HepG2 (cell line): ENCODE data around the gene KCNQ1OT1. TPM values are rescaled to one million over a fixed set of nuclear protein-coding genes. Genes with fewer than 3 reads are reported as not detected.

Experiments
- AGO1 ChIP-seq: fragments of 200-400 bp; formaldehyde crosslinking; IDR thresholded peaks from 2 replicates; pipeline ENCODE4 v1.6.1; 2017; ENCODE audit warnings: mild to moderate bottlenecking, low read depth, low read length, moderate library complexity; ENCODE audit not compliant: poor library complexity, severe bottlenecking
- ATAD3A ChIP-seq: sonication (generic); formaldehyde crosslinking; IDR thresholded peaks from 2 replicates; pipeline ENCODE4 v1.4.0; 2020; ENCODE audit warnings: missing genetic modification reagents
- ELF1 ChIP-seq: sonication (generic); formaldehyde crosslinking; IDR thresholded peaks from 2 replicates; pipeline ENCODE4 v1.4.0; 2020; ENCODE audit warnings: missing genetic modification reagents
- FOXJ3 ChIP-seq: sonication (generic); formaldehyde crosslinking; IDR thresholded peaks from 2 replicates; pipeline ENCODE4 v1.4.0; 2020; ENCODE audit warnings: missing genetic modification reagents, mild to moderate bottlenecking, borderline replicate concordance
- FOXM1 ChIP-seq: sonication (generic); formaldehyde crosslinking; IDR thresholded peaks from 2 replicates; pipeline ENCODE4 v1.5.0; 2020; ENCODE audit warnings: missing genetic modification reagents
- HBP1 ChIP-seq: IDR thresholded peaks from 2 replicates; pipeline ENCODE4 v1.6.1; 2016; ENCODE audit warnings: low read depth, control low read depth
- HMG20A ChIP-seq: IDR thresholded peaks from 2 replicates; pipeline ENCODE4 v1.6.1; 2016; ENCODE audit warnings: borderline replicate concordance
- POLR2AphosphoS2 ChIP-seq: IDR thresholded peaks from 2 replicates; pipeline ENCODE4 v1.6.1; 2011; ENCODE audit warnings: low read depth, low read length, improper control_type of control experiment
- RELA ChIP-seq: sonication (generic); formaldehyde crosslinking; IDR thresholded peaks from 2 replicates; pipeline ENCODE4 v1.4.0; 2020; ENCODE audit warnings: missing genetic modification reagents
- TEAD2 ChIP-seq: sonication (generic); formaldehyde crosslinking; IDR thresholded peaks from 2 replicates; pipeline ENCODE4 v1.9.0; 2021; ENCODE audit warnings: missing genetic modification reagents
- TRIM24 ChIP-seq: sonication (generic); formaldehyde crosslinking; IDR thresholded peaks from 2 replicates; pipeline ENCODE4 v1.8.0; 2022; ENCODE audit warnings: mild to moderate bottlenecking, missing genetic modification reagents
- ZFP82 ChIP-seq: sonication (generic); formaldehyde crosslinking; IDR thresholded peaks from 2 replicates; pipeline ENCODE4 v1.5.1; 2020; ENCODE audit warnings: mild to moderate bottlenecking, missing genetic modification reagents, borderline replicate concordance
- ZFP90 ChIP-seq: sonication (generic); formaldehyde crosslinking; IDR thresholded peaks from 2 replicates; pipeline ENCODE4 v1.8.0; 2022; ENCODE audit warnings: missing genetic modification reagents, mild to moderate bottlenecking, inconsistent platforms, borderline replicate concordance
- ZFX ChIP-seq: sonication (generic); formaldehyde crosslinking; IDR thresholded peaks from 2 replicates; pipeline ENCODE4 v1.4.0; 2020; ENCODE audit warnings: mild to moderate bottlenecking, low read depth, missing genetic modification reagents, moderate library complexity
- ZKSCAN1 ChIP-seq: fragments of 150-350 bp; IDR thresholded peaks from 2 replicates; pipeline ENCODE4 v1.6.1; 2014; ENCODE audit warnings: low read length
- ZNF160 ChIP-seq: sonication (generic); formaldehyde crosslinking; IDR thresholded peaks from 2 replicates; pipeline ENCODE4 v1.8.0; 2022; ENCODE audit warnings: mild to moderate bottlenecking, inconsistent platforms, missing genetic modification reagents
- ZNF543 ChIP-seq: sonication (generic); formaldehyde crosslinking; IDR thresholded peaks from 2 replicates; pipeline ENCODE4 v1.4.0; 2020; ENCODE audit warnings: mild to moderate bottlenecking, missing genetic modification reagents
- ZNF790 ChIP-seq: sonication (generic); formaldehyde crosslinking; IDR thresholded peaks from 2 replicates; pipeline ENCODE4 v1.8.0; 2022; ENCODE audit warnings: missing genetic modification reagents, mild to moderate bottlenecking, borderline replicate concordance
- polyA plus RNA-seq, 8 experiments: library from polyadenylated mRNA; depleted of rRNA in 3 of 8; stranded (reverse) in 7 of 8; unstranded in 1 of 8; fragments of >200 nt; fragmentation: Illumina TruSeq in 4 of 8; extraction: Trizol in 4 of 8; gene quantifications; 2 replicates each; pipeline versions ENCODE4 v1.2.1 to v1.2.3, GENCODE V29; 2011 to 2016; ENCODE audit warnings: low read depth in 4 of 8, missing spikeins in 1 of 8, mixed read lengths in 1 of 8; ENCODE audit not compliant: insufficient read depth in 1 of 8
- total RNA-seq, 5 experiments: library from RNA; depleted of rRNA; stranded (reverse); fragments of >200 nt; fragmentation: Illumina TruSeq; extraction: Trizol; gene quantifications; 2 replicates each; pipeline ENCODE4 v1.2.3, GENCODE V29; 2016; ENCODE audit warnings: low read depth in 1 of 5
- TF ChIP-seq, protein P1 (sequence below): sonication (generic); formaldehyde crosslinking; IDR thresholded peaks from 2 replicates; pipeline ENCODE4 v1.5.1; 2020; ENCODE audit warnings: missing genetic modification reagents, mild to moderate bottlenecking, borderline replicate concordance

KCNQ1OT1 gene
- total and polyA plus RNA-seq, 2 of the 13 experiments (the other 11 are each of a cell fraction or from before 2014, with no cell fraction given), result 1.3 to 18.9 TPM

GRCh38 chr11:2699531-2700414 is at the start of gene KCNQ1OT1 (continued):
- TF ChIP-seq POLR2AphosphoS2 (peak; percentile 86; the same call in 1 of the 2 replicates), ZKSCAN1 (no peak), RELA (peak; percentile 80; the same call in 1 of the 2 replicates), ZFX (peak; percentile 85; the same call in 1 of the 2 replicates), AGO1 (no peak), ZFP90 (CRISPR knock-in tag) (peak; percentile 90), ZNF543 (0 out of 2 replicates have a peak, but pooled peaks have one; percentile 19), TRIM24 (CRISPR knock-in tag) (0 out of 2 replicates have a peak, but pooled peaks have one; percentile 16), ZFP82 (CRISPR knock-in tag) (peak; percentile 56; the same call in 1 of the 2 replicates), FOXM1 (peak; percentile 79; the same call in 1 of the 2 replicates), FOXJ3 (CRISPR knock-in tag) (0 out of 2 replicates have a peak, but pooled peaks have one; percentile 44), ELF1 (peak; percentile 58), HMG20A (CRISPR knock-in tag) (0 out of 2 replicates have a peak, but pooled peaks have one; percentile 28), ZNF790 (peak; percentile 98), HBP1 (CRISPR knock-in tag) (peak; percentile 84), ATAD3A (CRISPR knock-in tag) (no peak), TEAD2 (0 out of 2 replicates have a peak, but pooled peaks have one; percentile 39), ZNF160 (CRISPR knock-in tag) (peak; percentile 94)
- TF ChIP-seq, protein P1, sequence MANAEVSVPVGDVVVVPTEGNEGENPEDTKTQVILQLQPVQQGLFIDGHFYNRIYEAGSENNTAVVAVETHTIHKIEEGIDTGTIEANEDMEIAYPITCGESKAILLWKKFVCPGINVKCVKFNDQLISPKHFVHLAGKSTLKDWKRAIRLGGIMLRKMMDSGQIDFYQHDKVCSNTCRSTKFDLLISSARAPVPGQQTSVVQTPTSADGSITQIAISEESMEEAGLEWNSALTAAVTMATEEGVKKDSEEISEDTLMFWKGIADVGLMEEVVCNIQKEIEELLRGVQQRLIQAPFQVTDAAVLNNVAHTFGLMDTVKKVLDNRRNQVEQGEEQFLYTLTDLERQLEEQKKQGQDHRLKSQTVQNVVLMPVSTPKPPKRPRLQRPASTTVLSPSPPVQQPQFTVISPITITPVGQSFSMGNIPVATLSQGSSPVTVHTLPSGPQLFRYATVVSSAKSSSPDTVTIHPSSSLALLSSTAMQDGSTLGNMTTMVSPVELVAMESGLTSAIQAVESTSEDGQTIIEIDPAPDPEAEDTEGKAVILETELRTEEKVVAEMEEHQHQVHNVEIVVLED (CRISPR knock-in tag), result peak; percentile 85
